B cell (primary cell): ENCODE results near the gene CHST8. TPM values are rescaled to one million over a fixed set of nuclear protein-coding genes. Genes with fewer than 3 reads are reported as not detected.

Experiments
- ATAC-seq: fragments of 200-7000 bp; cut with Tn5 transposase; one replicate; pipeline ENCODE4 v1.10.0; 2021; ENCODE audit warnings: low read depth, mild to moderate bottlenecking, moderate number of reproducible peaks, moderate library complexity
- CTCF ChIA-PET: fragments of 350-600 bp; sonication (Branson Sonifier 250); formaldehyde crosslinking; loops from one replicate; lab custom pipeline; 2021; ENCODE audit warnings: antibody characterized with exemption, inconsistent platforms; lab: Charles Lee
- POLR2A ChIA-PET: fragments of 350-600 bp; sonication (Branson Sonifier 250); formaldehyde crosslinking; loops from one replicate; lab custom pipeline; 2021; ENCODE audit warnings: antibody characterized with exemption; lab: Charles Lee
- DNase-seq: peaks from one replicate; pipeline ENCODE4 v3.0.0; 2013
- H2AFZ ChIP-seq: 2 replicates; pipeline ENCODE4 v1.6.1; 2012; ENCODE audit warnings: mild to moderate bottlenecking, low read depth, low read length; ENCODE audit not compliant: insufficient read depth, poor library complexity, severe bottlenecking
- H3K27ac ChIP-seq, 2 donors: 1 replicate in 1 of 2; 2 replicates in 1 of 2; pipeline ENCODE4 v1.5.1; 2012 to 2013; ENCODE audit warnings: low read length in 2 of 2, mild to moderate bottlenecking in 2 of 2, moderate library complexity in 1 of 2
- H3K27me3 ChIP-seq, 4 experiments: fragments of 200-600 bp in 1 of 4; sonication (generic) in 1 of 4; replicated peaks in 1 of 4; 1 replicate in 2 of 4; 2 replicates in 2 of 4; pipeline versions ENCODE4 v1.6.1 to v1.7.0; 2013 to 2016; ENCODE audit warnings: low read length in 3 of 4, mild to moderate bottlenecking in 2 of 4, mixed read lengths in 1 of 4, moderate library complexity in 1 of 4; ENCODE audit not compliant: insufficient read depth in 4 of 4, control insufficient read depth in 3 of 4; ENCODE audit errors: control extremely low read depth in 1 of 4
- H3K36me3 ChIP-seq, 2 experiments: replicated peaks in 1 of 2; 1 replicate in 1 of 2; 2 replicates in 1 of 2; pipeline versions ENCODE4 v1.6.1 to v1.7.1; 2013; ENCODE audit warnings: low read length in 1 of 2; ENCODE audit not compliant: insufficient read depth in 2 of 2, control insufficient read depth in 1 of 2; ENCODE audit errors: control extremely low read depth in 1 of 2, extremely low read depth in 1 of 2
- H3K4me1 ChIP-seq, 2 donors: fragments of 200-600 bp in 1 of 2; sonication (generic) in 1 of 2; 1 replicate in 1 of 2; 2 replicates in 1 of 2; pipeline versions ENCODE4 v1.5.1 to v1.6.1; 2013 to 2017; ENCODE audit warnings: low read length in 2 of 2; ENCODE audit not compliant: control insufficient read depth in 2 of 2, insufficient read depth in 2 of 2
- H3K4me2 ChIP-seq: replicated peaks from 2 replicates; pipeline ENCODE3; 2012; ENCODE audit warnings: mild to moderate bottlenecking, low read depth, low read length; ENCODE audit not compliant: poor library complexity, severe bottlenecking
- H3K4me3 ChIP-seq, 5 experiments: fragments of 200-600 bp in 1 of 5; sonication (generic) in 1 of 5; 1 replicate in 3 of 5; 2 replicates in 2 of 5; pipeline versions ENCODE4 v1.5.1 to v1.7.0; 2011 to 2016; ENCODE audit warnings: low read length in 4 of 5, mild to moderate bottlenecking in 4 of 5, low read depth in 2 of 5, control low read depth in 1 of 5, moderate library complexity in 1 of 5; ENCODE audit not compliant: insufficient read depth in 1 of 5; ENCODE audit errors: control extremely low read depth in 1 of 5, extremely low read depth in 1 of 5
- H3K79me2 ChIP-seq: fragments of 200-600 bp; sonication (generic); one replicate; pipeline ENCODE4 v1.6.0; 2016; ENCODE audit warnings: low read length; ENCODE audit not compliant: control insufficient read depth, insufficient read depth
- H3K9ac ChIP-seq: fragments of 200-600 bp; sonication (generic); 2 replicates; pipeline ENCODE4 v1.6.1; 2017; ENCODE audit warnings: mild to moderate bottlenecking, low read length, moderate library complexity
- H3K9me3 ChIP-seq, 3 donors: one replicate each; pipeline versions ENCODE4 v1.6.1 to v1.7.1; 2013; ENCODE audit warnings: low read length in 2 of 3; ENCODE audit not compliant: control insufficient read depth in 2 of 3, insufficient read depth in 1 of 3; ENCODE audit errors: control extremely low read depth in 1 of 3
- H4K20me1 ChIP-seq: 2 replicates; pipeline ENCODE4 v1.6.0; 2012; ENCODE audit warnings: mild to moderate bottlenecking, low read length; ENCODE audit not compliant: insufficient read depth, control insufficient read depth, poor library complexity, severe bottlenecking
- H3K27ac Mint-ChIP-seq: one replicate; pipeline ENCODE4 v1.8.0; 2021; ENCODE audit warnings: mixed read lengths
- H3K27me3 Mint-ChIP-seq: one replicate; pipeline ENCODE4 v1.8.0; 2021; ENCODE audit warnings: mixed read lengths
- H3K4me1 Mint-ChIP-seq: one replicate; pipeline ENCODE4 v1.8.0; 2021; ENCODE audit warnings: mixed read lengths
- H3K4me3 Mint-ChIP-seq: one replicate; pipeline ENCODE4 v1.8.0; 2021; ENCODE audit warnings: mixed read lengths
- H3K9me3 Mint-ChIP-seq: one replicate; pipeline ENCODE4 v1.8.0; 2022; ENCODE audit warnings: mixed read lengths; ENCODE audit not compliant: insufficient read depth
- CTCF ChIP-seq: fragments of 200-600 bp; IDR thresholded peaks from one replicate; pipeline ENCODE4 v1.8.0; 2022; ENCODE audit warnings: antibody characterized with exemption, mild to moderate bottlenecking
- EZH2 ChIP-seq: IDR thresholded peaks from 2 replicates; pipeline ENCODE4 v1.6.1; 2012; ENCODE audit warnings: borderline replicate concordance, low read depth, mild to moderate bottlenecking, moderate library complexity, low read length; ENCODE audit not compliant: insufficient read depth, poor library complexity, severe bottlenecking
- WGBS: methylation state at CpG from one replicate; pipeline ENCODE4 v1.1.5; 2013; ENCODE audit warnings: missing lambda C conversion rate; ENCODE audit not compliant: insufficient coverage; 5-methylcytosine and 5-hydroxymethylcytosine counted together
- intact Hi-C: fragments of 100-400 bp; cut with micrococcal nuclease; formaldehyde crosslinking; loops from one replicate; pipeline ENCODE4 v1.10.0; 2022
- polyA plus RNA-seq: library from polyadenylated mRNA; depleted of rRNA; stranded (reverse); fragments of >200 nt; gene quantifications from 2 replicates; pipeline ENCODE4 v1.2.3, GENCODE V29; 2012
- total RNA-seq, 2 donors: library from RNA; stranded (reverse); fragments of 120-200 nt in 1 of 2; gene quantifications; 1 replicate in 1 of 2; 2 replicates in 1 of 2; pipeline versions ENCODE4 v1.2.3 to v1.2.4, GENCODE V29; 2013 to 2022

Gene CHST8
- total and polyA plus RNA-seq, 2 donors (not counting 1 experiment from before 2014, with no cell fraction given): not detected

GRCh38 chr19:33748231-33748630 is 126.5 kb downstream of the CHST8 start:
- no peak for TF ChIP-seq EZH2
- no peak for TF ChIP-seq CTCF
- intact Hi-C loops: no loop called here
- ATAC-seq (no peak), DNase-seq (no peak)
- Mint-ChIP-seq H3K4me3 (no peak overlapping the region), H3K4me1 (no peaks in the 10 kb centered on the region), H3K9me3 (no peaks in the 10 kb centered on the region), H3K27me3 (peaks cover 8% of the 10 kb centered on the region), H3K27ac (no peak overlapping the region)
- no peaks in the 10 kb centered on the region for H3K4me1 ChIP-seq
- no peaks in the 10 kb centered on the region for H4K20me1 ChIP-seq
- H3K4me2 ChIP-seq: no peak overlapping the region
- no peaks in the 10 kb centered on the region for H3K79me2 ChIP-seq
- H3K9ac ChIP-seq: no peak overlapping the region
- H3K4me3 ChIP-seq: no peak overlapping the region
- H2AFZ ChIP-seq: no peak overlapping the region
- 81% methylated on average over 8 of the region's 8 CpGs for WGBS
- H3K27me3 ChIP-seq: no peaks in the 10 kb centered on the region
- no peak overlapping the region for H3K27ac ChIP-seq
- H3K36me3 ChIP-seq: no peaks in the 10 kb centered on the region
- ChIA-PET CTCF (no interaction called here), POLR2A (interaction anchor here (0.6 kb wide), 1 partner anchor 402 kb away, joined by 3 read pairs; no protein-coding TSS in a partner anchor)
- H3K9me3 ChIP-seq: peaks cover 0 to 3% (median 0%) of the 10 kb centered on the region in 3 donors

- Histone ChIP-seq H3K4me3 (no peak overlapping the region), H3K4me2 (no peak overlapping the region), H3K36me3 (no peaks in the 10 kb centered on the region), H3K4me1 (no peaks in the 10 kb centered on the region), H3K27me3 (no peaks in the 10 kb centered on the region), H3K9ac (no peak overlapping the region), H4K20me1 (no peaks in the 10 kb centered on the region), H3K9me3 (peaks cover 0 to 3% (median 0%) of the 10 kb centered on the region in 3 donors), H3K27ac (no peak overlapping the region), H3K79me2 (no peaks in the 10 kb centered on the region), H2AFZ (no peak overlapping the region)
- Mint-ChIP-seq H3K27ac (no peak overlapping the region), H3K4me3 (no peak overlapping the region), H3K9me3 (no peaks in the 10 kb centered on the region), H3K4me1 (no peaks in the 10 kb centered on the region), H3K27me3 (peaks cover 8% of the 10 kb centered on the region)
- ChIA-PET POLR2A (no interaction called here), CTCF (no interaction called here)
- no peak for TF ChIP-seq EZH2
- no peak for TF ChIP-seq CTCF
- WGBS: 79% methylated on average over 3 of the region's 3 CpGs
- intact Hi-C loops: no loop called here
- no peak for DNase-seq
- no peak for ATAC-seq
Observed at GRCh38 chr19:33749016-33749415, 127.3 kb downstream of the CHST8 start.
